ENCODE measurements around the gene SLC4A5.

DNA sequence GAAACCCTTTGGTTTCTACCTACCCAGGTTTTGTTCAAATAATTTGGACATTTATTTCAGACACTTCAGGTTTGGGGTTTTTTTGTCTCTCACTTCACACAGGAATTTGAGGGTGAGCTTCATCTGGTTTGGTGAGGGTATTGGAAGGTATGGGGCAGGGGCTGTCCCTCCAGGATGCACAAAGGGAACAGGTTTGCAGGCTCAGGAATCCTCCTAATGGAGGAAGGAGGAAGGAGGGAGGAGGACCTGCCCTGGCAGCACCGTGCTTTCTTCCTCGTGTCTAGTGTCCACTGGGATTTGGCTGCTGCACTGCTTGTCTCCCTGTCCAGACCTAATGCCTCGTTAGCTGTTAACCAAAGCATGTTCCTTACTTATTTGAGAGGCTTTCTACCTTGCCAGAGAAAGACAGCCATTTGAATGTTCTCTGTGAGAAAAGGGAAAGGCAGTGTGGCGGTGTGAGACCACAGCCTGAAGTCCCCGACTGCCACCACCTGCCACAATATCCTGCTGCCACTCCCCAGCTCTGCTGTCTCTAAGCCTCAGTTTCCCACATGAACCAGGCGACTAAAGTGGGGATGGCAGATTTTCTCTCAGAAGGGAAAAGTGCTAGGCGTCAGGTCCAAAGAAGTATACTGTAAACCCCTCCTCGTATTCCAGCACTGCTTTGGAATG is 2.2 kb upstream of the SLC4A5 start:
- TF ChIP-seq, protein P1, sequence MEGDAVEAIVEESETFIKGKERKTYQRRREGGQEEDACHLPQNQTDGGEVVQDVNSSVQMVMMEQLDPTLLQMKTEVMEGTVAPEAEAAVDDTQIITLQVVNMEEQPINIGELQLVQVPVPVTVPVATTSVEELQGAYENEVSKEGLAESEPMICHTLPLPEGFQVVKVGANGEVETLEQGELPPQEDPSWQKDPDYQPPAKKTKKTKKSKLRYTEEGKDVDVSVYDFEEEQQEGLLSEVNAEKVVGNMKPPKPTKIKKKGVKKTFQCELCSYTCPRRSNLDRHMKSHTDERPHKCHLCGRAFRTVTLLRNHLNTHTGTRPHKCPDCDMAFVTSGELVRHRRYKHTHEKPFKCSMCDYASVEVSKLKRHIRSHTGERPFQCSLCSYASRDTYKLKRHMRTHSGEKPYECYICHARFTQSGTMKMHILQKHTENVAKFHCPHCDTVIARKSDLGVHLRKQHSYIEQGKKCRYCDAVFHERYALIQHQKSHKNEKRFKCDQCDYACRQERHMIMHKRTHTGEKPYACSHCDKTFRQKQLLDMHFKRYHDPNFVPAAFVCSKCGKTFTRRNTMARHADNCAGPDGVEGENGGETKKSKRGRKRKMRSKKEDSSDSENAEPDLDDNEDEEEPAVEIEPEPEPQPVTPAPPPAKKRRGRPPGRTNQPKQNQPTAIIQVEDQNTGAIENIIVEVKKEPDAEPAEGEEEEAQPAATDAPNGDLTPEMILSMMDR (IDR thresholded peaks at IDR 0.05): no peak
- no peak for TF ChIP-seq POLR2AphosphoS5 (IDR thresholded peaks at IDR 0.05)

Data from upper lobe of left lung (tissue), 4 donors.